ENCODE measurements around the gene PCK1. TPM values are rescaled to one million over a fixed set of nuclear protein-coding genes. Genes with fewer than 3 reads are reported as not detected.
A peak's percentile ranks its signal among the peaks of the same experiment; 100 is the strongest.

The PCK1 gene
- total and polyA plus RNA-seq, 5 experiments from 2014 or later = not detected

- POLR2A ChIA-PET = interaction anchor here (0.9 to 3.3 kb wide), 2 partner anchors 9 to 28 kb away, joined by 4 to 9 read pairs; no protein-coding TSS in a partner anchor
- Mint-ChIP-seq H3K36me3 (peaks cover 0 to 6% (median 4%) of the 10 kb centered on the region in 3 donors), H3K27ac (peak overlapping the region in 2 of 10 donors; percentile 5 to 13), H3K9me3 (no peaks in the 10 kb centered on the region), H3K4me1 (peaks cover 9 to 23% (median 18%) of the 10 kb centered on the region in 4 donors), H3K4me3 (no peak overlapping the region), H3K27me3 (no peaks in the 10 kb centered on the region)
- peak in 1 of 10 donors; percentile 13 for DNase-seq
- ATAC-seq = no peak
Observed at GRCh38 chr20:57601211-57601570, 40.3 kb downstream of the PCK1 start.

DNA sequence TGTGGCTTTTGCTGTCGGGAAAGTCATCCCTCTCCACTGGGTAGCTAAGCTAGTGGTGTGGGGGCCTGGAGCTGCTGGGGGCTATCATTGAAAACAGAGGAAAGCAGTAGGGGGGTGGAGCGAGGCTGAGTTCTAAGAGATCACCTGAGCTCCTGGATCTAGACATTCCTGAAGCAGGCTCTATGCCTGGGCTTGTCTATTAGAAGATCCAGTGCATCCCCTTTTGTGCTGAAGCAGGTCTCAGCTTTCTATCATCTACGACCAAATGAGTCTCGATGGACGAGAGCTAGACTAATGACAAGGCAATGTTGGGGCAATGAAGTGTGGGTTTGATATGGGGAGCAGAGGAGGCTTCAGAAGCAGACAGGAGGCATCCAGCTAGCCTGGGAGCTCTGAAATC, 40.8 kb downstream of the PCK1 start:
- Mint-ChIP-seq H3K27me3 (no peaks in the 10 kb centered on the region), H3K27ac (peak overlapping the region in 1 of 10 donors; percentile 38), H3K36me3 (peaks cover 0 to 8% (median 8%) of the 10 kb centered on the region in 3 donors), H3K4me3 (peak overlapping the region in 1 of 10 donors; percentile 33), H3K9me3 (no peaks in the 10 kb centered on the region), H3K4me1 (peaks cover 10 to 24% (median 19%) of the 10 kb centered on the region in 4 donors)
- no peak for DNase-seq
- ATAC-seq = no peak
- POLR2A ChIA-PET = interaction anchor here (0.9 to 3.3 kb wide), 2 partner anchors 8 to 28 kb away, joined by 4 to 9 read pairs; no protein-coding TSS in a partner anchor

GRCh38 chr20:57603120-57603519, 42.2 kb downstream of the PCK1 start:
- Mint-ChIP-seq H3K27ac (peak overlapping the region in 4 of 10 donors; percentile 32 to 73 (median 45)), H3K27me3 (no peaks in the 10 kb centered on the region), H3K4me1 (peaks cover 10 to 25% (median 18%) of the 10 kb centered on the region in 4 donors), H3K9me3 (no peaks in the 10 kb centered on the region), H3K36me3 (peaks cover 0 to 22% (median 16%) of the 10 kb centered on the region in 3 donors), H3K4me3 (no peak overlapping the region)
- DNase-seq = peak in 1 of 10 donors; percentile 1
- POLR2A ChIA-PET = no interaction called here
- ATAC-seq = no peak

GRCh38 chr20:57605045-57605444, 44.1 kb downstream of the PCK1 start:
- Mint-ChIP-seq H3K27ac (peak overlapping the region in 8 of 10 donors; percentile 28 to 93 (median 70)), H3K4me3 (peak overlapping the region in 3 of 10 donors; percentile 5 to 66 (median 12)), H3K27me3 (no peaks in the 10 kb centered on the region), H3K36me3 (peaks cover 0 to 39% (median 22%) of the 10 kb centered on the region in 3 donors), H3K9me3 (no peaks in the 10 kb centered on the region), H3K4me1 (peaks cover 10 to 28% (median 20%) of the 10 kb centered on the region in 4 donors)
- DNase-seq (peak in 1 of 10 donors; percentile 47), ATAC-seq (no peak)
- POLR2A ChIA-PET = interaction anchor here (0.8 kb wide), 1 partner anchor 25 kb away, joined by 3 read pairs; no protein-coding TSS in a partner anchor

GRCh38 chr20:57605878-57606277, 45.0 kb downstream of the PCK1 start:
- H3K36me3 Mint-ChIP-seq = peaks cover 0 to 45% (median 26%) of the 10 kb centered on the region in 3 donors
- no peak for DNase-seq
- peak overlapping the region in 7 of 10 donors; percentile 15 to 91 (median 76) for H3K27ac Mint-ChIP-seq
- no peak for ATAC-seq
- peaks cover 10 to 28% (median 20%) of the 10 kb centered on the region in 4 donors for H3K4me1 Mint-ChIP-seq
- H3K4me3 Mint-ChIP-seq = peak overlapping the region in 1 of 10 donors; percentile 3
- H3K9me3 Mint-ChIP-seq = peaks cover 0 to 3% (median 0%) of the 10 kb centered on the region in 9 donors
- POLR2A ChIA-PET = interaction anchor here (1.1 to 1.6 kb wide), 3 partner anchors 9 to 14 kb away, joined by 3 to 6 read pairs (median 4); partner anchors contain the start of gene ZBP1
- H3K27me3 Mint-ChIP-seq = no peaks in the 10 kb centered on the region

DNA sequence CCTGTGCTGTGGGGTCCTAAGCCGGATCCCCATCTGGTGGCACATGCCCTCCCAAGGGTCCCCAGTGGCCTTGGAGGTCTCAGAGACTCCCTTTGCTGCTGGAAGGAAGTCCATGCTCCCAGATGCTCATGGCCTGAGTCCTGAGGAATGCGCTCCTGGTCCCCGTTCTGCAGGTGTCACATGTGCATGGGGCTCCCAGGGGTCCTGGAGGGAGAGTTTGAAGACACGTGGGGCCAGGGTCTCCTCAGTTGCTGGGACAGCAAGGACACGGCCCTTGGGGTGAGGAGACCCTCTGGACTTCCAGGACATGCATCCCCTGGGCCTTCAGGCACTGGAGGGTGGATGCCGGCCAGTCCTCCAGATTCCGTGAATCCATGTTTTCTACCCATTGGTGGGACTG, 47.6 kb downstream of the PCK1 start:
- POLR2A ChIA-PET = no interaction called here
- ATAC-seq (no peak), DNase-seq (no peak)
- H3K36me3 Mint-ChIP-seq = peaks cover 0 to 53% (median 34%) of the 10 kb centered on the region in 3 donors
- H3K4me1 Mint-ChIP-seq = peaks cover 5 to 28% (median 17%) of the 10 kb centered on the region in 4 donors
- no peak overlapping the region for H3K4me3 Mint-ChIP-seq
- H3K9me3 Mint-ChIP-seq = peaks cover 0 to 3% (median 0%) of the 10 kb centered on the region in 9 donors
- H3K27ac Mint-ChIP-seq = peak overlapping the region in 1 of 10 donors; percentile 17
- no peaks in the 10 kb centered on the region for H3K27me3 Mint-ChIP-seq

DNA sequence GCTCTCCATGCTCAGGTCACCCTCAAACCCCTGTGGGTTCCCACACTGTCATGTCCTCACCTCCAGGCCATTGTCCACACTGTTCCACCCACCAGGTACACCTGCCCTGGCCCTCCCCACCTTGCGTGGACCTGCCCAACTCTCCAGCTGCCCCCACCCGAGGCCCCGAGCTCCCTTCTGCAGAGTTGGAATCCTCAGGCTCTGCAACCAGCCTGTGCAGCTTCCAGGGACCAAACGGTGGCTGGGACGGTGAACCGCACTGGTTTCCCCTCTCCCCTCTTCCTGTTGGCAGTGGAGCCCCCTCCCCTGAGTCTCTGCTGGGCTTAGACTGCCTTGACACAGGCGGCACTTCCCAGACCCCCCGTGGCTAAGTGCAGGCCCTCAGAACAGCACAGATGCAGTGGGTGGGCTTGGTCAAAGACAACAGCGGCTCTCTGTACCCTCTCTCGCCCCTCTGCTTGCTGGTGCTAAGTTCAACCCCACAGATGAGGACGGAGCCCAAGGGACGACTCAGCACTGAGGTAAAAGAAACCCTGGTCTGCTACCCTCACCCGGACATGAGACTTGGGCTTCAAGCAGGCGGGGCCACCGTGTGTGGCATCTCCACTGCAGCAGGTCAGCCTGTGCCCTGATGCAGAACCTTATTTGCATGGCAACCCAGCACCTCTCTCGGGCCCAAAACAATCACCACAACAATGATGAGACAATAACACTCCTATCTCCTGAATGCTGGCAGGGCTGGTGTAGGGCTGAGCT, 48.4 kb downstream of the PCK1 start:
- peak overlapping the region in 2 of 10 donors; percentile 1 to 44 for H3K27ac Mint-ChIP-seq
- POLR2A ChIA-PET = interaction anchor here (1.1 to 1.5 kb wide), 2 partner anchors 8 to 19 kb away, joined by 4 to 8 read pairs; no protein-coding TSS in a partner anchor
- ATAC-seq (no peak), DNase-seq (no peak)
- no peaks in the 10 kb centered on the region for H3K27me3 Mint-ChIP-seq
- peaks cover 0 to 3% (median 0%) of the 10 kb centered on the region in 9 donors for H3K9me3 Mint-ChIP-seq
- no peak overlapping the region for H3K4me3 Mint-ChIP-seq
- peaks cover 5 to 26% (median 17%) of the 10 kb centered on the region in 4 donors for H3K4me1 Mint-ChIP-seq
- peaks cover 0 to 53% (median 36%) of the 10 kb centered on the region in 3 donors for H3K36me3 Mint-ChIP-seq

DNA sequence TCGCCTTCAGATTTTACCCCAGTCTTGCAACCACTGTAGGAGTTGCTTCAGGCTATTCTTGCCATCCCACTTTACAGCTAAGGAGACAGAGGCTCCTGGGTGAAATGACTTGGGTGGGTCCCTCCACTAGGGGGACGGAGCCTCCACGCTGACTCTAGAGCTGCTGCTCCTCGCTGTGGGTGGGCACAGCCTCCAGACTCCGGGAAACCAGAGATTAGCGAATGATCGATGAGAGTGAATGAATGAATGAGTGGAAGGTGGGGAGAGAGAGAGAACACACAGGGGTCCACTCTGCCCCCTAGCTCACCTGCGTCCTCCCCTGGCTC, 48.9 kb downstream of the PCK1 start:
- peaks cover 0 to 59% (median 41%) of the 10 kb centered on the region in 3 donors for H3K36me3 Mint-ChIP-seq
- no peaks in the 10 kb centered on the region for H3K27me3 Mint-ChIP-seq
- H3K4me1 Mint-ChIP-seq = peaks cover 5 to 22% (median 15%) of the 10 kb centered on the region in 4 donors
- no peak overlapping the region for H3K4me3 Mint-ChIP-seq
- POLR2A ChIA-PET = interaction anchor here (1.1 to 1.5 kb wide), 2 partner anchors 8 to 19 kb away, joined by 4 to 8 read pairs; no protein-coding TSS in a partner anchor
- H3K9me3 Mint-ChIP-seq = peaks cover 0 to 3% (median 0%) of the 10 kb centered on the region in 9 donors
- no peak for DNase-seq
- ATAC-seq = no peak
- H3K27ac Mint-ChIP-seq = peak overlapping the region in 1 of 10 donors; percentile 27

DNA sequence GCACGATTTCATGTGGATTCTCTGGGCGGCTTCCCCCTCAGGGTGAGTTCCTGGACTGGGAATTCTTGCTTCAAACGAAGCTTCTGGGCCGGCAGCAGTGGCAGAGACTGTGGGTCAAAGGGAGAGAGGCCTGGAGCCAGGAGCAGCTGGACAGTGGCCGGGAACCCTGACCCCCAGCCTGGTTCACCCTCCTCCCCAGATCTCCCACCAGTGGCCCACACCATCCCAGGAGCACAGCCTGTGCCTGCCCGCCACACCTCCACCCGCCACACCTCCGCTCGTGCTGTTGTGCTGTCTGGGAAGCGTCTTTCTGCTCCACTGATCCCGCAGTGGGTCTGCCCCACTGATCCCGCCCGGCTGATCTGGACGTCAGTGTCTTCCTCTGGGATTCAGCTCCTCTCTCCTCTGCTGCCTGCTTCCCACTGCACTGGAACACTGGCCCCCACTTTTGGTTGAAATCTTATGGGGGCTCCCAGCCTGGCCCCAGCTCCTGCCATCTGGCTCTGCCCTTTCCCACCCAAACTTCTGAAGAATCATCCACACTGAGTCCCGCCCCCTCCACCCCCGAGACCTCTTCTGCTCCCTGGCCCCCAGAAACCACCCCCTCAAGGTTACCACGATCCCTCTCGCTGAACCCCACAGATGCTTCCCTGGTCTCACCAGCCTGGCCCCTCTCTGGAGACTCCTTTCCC, 49.5 kb downstream of the PCK1 start:
- Mint-ChIP-seq H3K36me3 (peaks cover 0 to 64% (median 38%) of the 10 kb centered on the region in 3 donors), H3K4me1 (peaks cover 5 to 16% (median 10%) of the 10 kb centered on the region in 4 donors), H3K4me3 (no peak overlapping the region), H3K27me3 (no peaks in the 10 kb centered on the region), H3K27ac (peak overlapping the region in 2 of 10 donors; percentile 43 to 66), H3K9me3 (peaks cover 0 to 3% (median 0%) of the 10 kb centered on the region in 9 donors)
- DNase-seq = no peak
- POLR2A ChIA-PET = interaction anchor here (0.8 to 1.5 kb wide), 3 partner anchors 9 to 46 kb away, joined by 3 to 8 read pairs (median 4); no protein-coding TSS in a partner anchor
- ATAC-seq = no peak

DNA sequence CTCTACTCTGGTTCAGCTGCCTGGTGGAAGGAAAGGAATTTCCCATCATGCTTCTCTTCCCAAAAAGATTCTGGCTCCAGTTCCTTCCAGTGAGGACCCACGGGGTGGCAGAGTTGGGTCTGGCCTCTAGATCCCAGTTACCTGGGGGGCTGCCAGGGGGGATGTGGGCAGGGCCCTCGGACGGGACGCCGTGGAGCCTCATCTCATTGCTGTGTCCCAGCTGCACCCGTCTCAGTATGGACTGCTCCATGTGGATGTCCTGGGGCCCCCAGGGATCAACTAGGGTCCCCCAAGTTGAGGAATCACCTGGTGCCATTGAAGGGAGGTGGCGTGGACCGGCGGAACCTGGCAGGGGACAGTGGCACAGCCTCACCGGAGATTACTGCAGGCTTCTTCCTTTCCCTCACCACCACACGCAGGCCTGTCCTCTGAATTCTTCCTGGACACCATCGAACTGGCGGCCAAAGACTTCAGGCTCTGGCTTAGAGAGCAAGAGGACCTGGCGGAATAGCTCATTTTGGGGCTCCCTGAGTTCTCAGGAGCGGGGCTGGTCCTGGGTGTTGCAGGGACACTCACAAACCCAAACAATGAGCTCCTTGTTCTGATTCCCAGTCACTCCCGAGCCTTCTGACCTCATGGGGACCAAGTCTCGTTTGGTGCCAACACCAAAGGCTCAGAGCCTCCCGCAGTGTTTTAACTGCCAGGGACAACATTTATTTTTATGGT, 50.8 kb downstream of the PCK1 start:
- POLR2A ChIA-PET = no interaction called here

GRCh38 chr20:57612436-57612835, 51.5 kb downstream of the PCK1 start:
- Mint-ChIP-seq H3K27ac (no peak overlapping the region), H3K27me3 (no peaks in the 10 kb centered on the region), H3K4me1 (peaks cover 9 to 22% (median 12%) of the 10 kb centered on the region in 4 donors), H3K9me3 (peaks cover 0 to 3% (median 0%) of the 10 kb centered on the region in 9 donors), H3K4me3 (no peak overlapping the region), H3K36me3 (peaks cover 0 to 56% (median 34%) of the 10 kb centered on the region in 3 donors)
- POLR2A ChIA-PET = no interaction called here
- DNase-seq (peak in 1 of 10 donors; percentile 7), ATAC-seq (no peak)

More for the DNA sequence above, 50.8 kb downstream of the PCK1 start:
- H3K36me3 Mint-ChIP-seq = peaks cover 0 to 61% (median 37%) of the 10 kb centered on the region in 3 donors
- no peak overlapping the region for H3K27ac Mint-ChIP-seq
- H3K4me1 Mint-ChIP-seq = peaks cover 2 to 20% (median 7%) of the 10 kb centered on the region in 4 donors
- ATAC-seq = no peak
- peaks cover 0 to 3% (median 0%) of the 10 kb centered on the region in 9 donors for H3K9me3 Mint-ChIP-seq
- H3K27me3 Mint-ChIP-seq = no peaks in the 10 kb centered on the region
- no peak for DNase-seq
- no peak overlapping the region for H3K4me3 Mint-ChIP-seq

DNA sequence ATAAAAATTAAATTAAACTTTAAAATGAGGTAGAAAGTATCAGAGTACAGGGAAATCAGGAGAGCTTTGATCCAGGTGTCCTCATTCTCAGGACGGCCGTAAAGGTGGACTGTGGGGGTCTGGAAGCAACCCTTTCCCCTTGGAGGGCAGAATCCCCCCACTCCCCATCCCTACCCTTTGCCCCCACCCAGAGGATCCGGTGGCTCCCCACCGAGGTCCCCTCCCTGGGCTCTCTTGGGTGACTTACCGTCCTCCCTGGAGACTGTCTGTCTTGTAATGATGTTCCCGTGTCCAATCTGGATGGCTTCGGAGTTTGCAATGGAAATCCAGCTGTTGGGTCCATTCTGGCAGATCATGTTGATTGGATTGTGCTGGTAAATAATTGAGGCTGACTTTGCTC, 52.0 kb downstream of the PCK1 start:
- ATAC-seq = no peak
- Mint-ChIP-seq H3K4me1 (peaks cover 9 to 26% (median 17%) of the 10 kb centered on the region in 4 donors), H3K9me3 (peaks cover 0 to 3% (median 0%) of the 10 kb centered on the region in 9 donors), H3K27ac (no peak overlapping the region), H3K27me3 (no peaks in the 10 kb centered on the region), H3K36me3 (peaks cover 0 to 51% (median 29%) of the 10 kb centered on the region in 3 donors), H3K4me3 (no peak overlapping the region)
- POLR2A ChIA-PET = no interaction called here
- DNase-seq = peak in 1 of 10 donors; percentile 7
